B cell (primary cell): ENCODE results near the gene HS3ST5. TPM values are rescaled to one million over a fixed set of nuclear protein-coding genes. Genes with fewer than 3 reads are reported as not detected.

Experiments
- ATAC-seq: fragments of 200-7000 bp; cut with Tn5 transposase; one replicate; pipeline ENCODE4 v1.10.0; 2021; ENCODE audit warnings: low read depth, mild to moderate bottlenecking, moderate number of reproducible peaks, moderate library complexity
- CTCF ChIA-PET: fragments of 350-600 bp; sonication (Branson Sonifier 250); formaldehyde crosslinking; loops from one replicate; lab custom pipeline; 2021; ENCODE audit warnings: antibody characterized with exemption, inconsistent platforms; lab: Charles Lee
- POLR2A ChIA-PET: fragments of 350-600 bp; sonication (Branson Sonifier 250); formaldehyde crosslinking; loops from one replicate; lab custom pipeline; 2021; ENCODE audit warnings: antibody characterized with exemption; lab: Charles Lee
- DNase-seq: peaks from one replicate; pipeline ENCODE4 v3.0.0; 2013
- H2AFZ ChIP-seq: 2 replicates; pipeline ENCODE4 v1.6.1; 2012; ENCODE audit warnings: mild to moderate bottlenecking, low read depth, low read length; ENCODE audit not compliant: insufficient read depth, poor library complexity, severe bottlenecking
- H3K27ac ChIP-seq, 2 donors: 1 replicate in 1 of 2; 2 replicates in 1 of 2; pipeline ENCODE4 v1.5.1; 2012 to 2013; ENCODE audit warnings: low read length in 2 of 2, mild to moderate bottlenecking in 2 of 2, moderate library complexity in 1 of 2
- H3K27me3 ChIP-seq, 4 experiments: fragments of 200-600 bp in 1 of 4; sonication (generic) in 1 of 4; replicated peaks in 1 of 4; 1 replicate in 2 of 4; 2 replicates in 2 of 4; pipeline versions ENCODE4 v1.6.1 to v1.7.0; 2013 to 2016; ENCODE audit warnings: low read length in 3 of 4, mild to moderate bottlenecking in 2 of 4, mixed read lengths in 1 of 4, moderate library complexity in 1 of 4; ENCODE audit not compliant: insufficient read depth in 4 of 4, control insufficient read depth in 3 of 4; ENCODE audit errors: control extremely low read depth in 1 of 4
- H3K36me3 ChIP-seq, 2 experiments: replicated peaks in 1 of 2; 1 replicate in 1 of 2; 2 replicates in 1 of 2; pipeline versions ENCODE4 v1.6.1 to v1.7.1; 2013; ENCODE audit warnings: low read length in 1 of 2; ENCODE audit not compliant: insufficient read depth in 2 of 2, control insufficient read depth in 1 of 2; ENCODE audit errors: control extremely low read depth in 1 of 2, extremely low read depth in 1 of 2
- H3K4me1 ChIP-seq, 2 donors: fragments of 200-600 bp in 1 of 2; sonication (generic) in 1 of 2; 1 replicate in 1 of 2; 2 replicates in 1 of 2; pipeline versions ENCODE4 v1.5.1 to v1.6.1; 2013 to 2017; ENCODE audit warnings: low read length in 2 of 2; ENCODE audit not compliant: control insufficient read depth in 2 of 2, insufficient read depth in 2 of 2
- H3K4me2 ChIP-seq: replicated peaks from 2 replicates; pipeline ENCODE3; 2012; ENCODE audit warnings: mild to moderate bottlenecking, low read depth, low read length; ENCODE audit not compliant: poor library complexity, severe bottlenecking
- H3K4me3 ChIP-seq, 5 experiments: fragments of 200-600 bp in 1 of 5; sonication (generic) in 1 of 5; 1 replicate in 3 of 5; 2 replicates in 2 of 5; pipeline versions ENCODE4 v1.5.1 to v1.7.0; 2011 to 2016; ENCODE audit warnings: low read length in 4 of 5, mild to moderate bottlenecking in 4 of 5, low read depth in 2 of 5, control low read depth in 1 of 5, moderate library complexity in 1 of 5; ENCODE audit not compliant: insufficient read depth in 1 of 5; ENCODE audit errors: control extremely low read depth in 1 of 5, extremely low read depth in 1 of 5
- H3K79me2 ChIP-seq: fragments of 200-600 bp; sonication (generic); one replicate; pipeline ENCODE4 v1.6.0; 2016; ENCODE audit warnings: low read length; ENCODE audit not compliant: control insufficient read depth, insufficient read depth
- H3K9ac ChIP-seq: fragments of 200-600 bp; sonication (generic); 2 replicates; pipeline ENCODE4 v1.6.1; 2017; ENCODE audit warnings: mild to moderate bottlenecking, low read length, moderate library complexity
- H3K9me3 ChIP-seq, 3 donors: one replicate each; pipeline versions ENCODE4 v1.6.1 to v1.7.1; 2013; ENCODE audit warnings: low read length in 2 of 3; ENCODE audit not compliant: control insufficient read depth in 2 of 3, insufficient read depth in 1 of 3; ENCODE audit errors: control extremely low read depth in 1 of 3
- H4K20me1 ChIP-seq: 2 replicates; pipeline ENCODE4 v1.6.0; 2012; ENCODE audit warnings: mild to moderate bottlenecking, low read length; ENCODE audit not compliant: insufficient read depth, control insufficient read depth, poor library complexity, severe bottlenecking
- H3K27ac Mint-ChIP-seq: one replicate; pipeline ENCODE4 v1.8.0; 2021; ENCODE audit warnings: mixed read lengths
- H3K27me3 Mint-ChIP-seq: one replicate; pipeline ENCODE4 v1.8.0; 2021; ENCODE audit warnings: mixed read lengths
- H3K4me1 Mint-ChIP-seq: one replicate; pipeline ENCODE4 v1.8.0; 2021; ENCODE audit warnings: mixed read lengths
- H3K4me3 Mint-ChIP-seq: one replicate; pipeline ENCODE4 v1.8.0; 2021; ENCODE audit warnings: mixed read lengths
- H3K9me3 Mint-ChIP-seq: one replicate; pipeline ENCODE4 v1.8.0; 2022; ENCODE audit warnings: mixed read lengths; ENCODE audit not compliant: insufficient read depth
- EZH2 ChIP-seq: IDR thresholded peaks from 2 replicates; pipeline ENCODE4 v1.6.1; 2012; ENCODE audit warnings: borderline replicate concordance, low read depth, mild to moderate bottlenecking, moderate library complexity, low read length; ENCODE audit not compliant: insufficient read depth, poor library complexity, severe bottlenecking
- WGBS: methylation state at CpG from one replicate; pipeline ENCODE4 v1.1.5; 2013; ENCODE audit warnings: missing lambda C conversion rate; ENCODE audit not compliant: insufficient coverage; 5-methylcytosine and 5-hydroxymethylcytosine counted together
- intact Hi-C: fragments of 100-400 bp; cut with micrococcal nuclease; formaldehyde crosslinking; loops from one replicate; pipeline ENCODE4 v1.10.0; 2022
- polyA plus RNA-seq: library from polyadenylated mRNA; depleted of rRNA; stranded (reverse); fragments of >200 nt; gene quantifications from 2 replicates; pipeline ENCODE4 v1.2.3, GENCODE V29; 2012
- total RNA-seq, 2 donors: library from RNA; stranded (reverse); fragments of 120-200 nt in 1 of 2; gene quantifications; 1 replicate in 1 of 2; 2 replicates in 1 of 2; pipeline versions ENCODE4 v1.2.3 to v1.2.4, GENCODE V29; 2013 to 2022
- TF ChIP-seq, protein P1 (sequence below): fragments of 200-600 bp; IDR thresholded peaks from one replicate; pipeline ENCODE4 v1.8.0; 2022; ENCODE audit warnings: antibody characterized with exemption, mild to moderate bottlenecking

Gene HS3ST5
- total and polyA plus RNA-seq, 2 donors (not counting 1 experiment from before 2014, with no cell fraction given): not detected

DNA sequence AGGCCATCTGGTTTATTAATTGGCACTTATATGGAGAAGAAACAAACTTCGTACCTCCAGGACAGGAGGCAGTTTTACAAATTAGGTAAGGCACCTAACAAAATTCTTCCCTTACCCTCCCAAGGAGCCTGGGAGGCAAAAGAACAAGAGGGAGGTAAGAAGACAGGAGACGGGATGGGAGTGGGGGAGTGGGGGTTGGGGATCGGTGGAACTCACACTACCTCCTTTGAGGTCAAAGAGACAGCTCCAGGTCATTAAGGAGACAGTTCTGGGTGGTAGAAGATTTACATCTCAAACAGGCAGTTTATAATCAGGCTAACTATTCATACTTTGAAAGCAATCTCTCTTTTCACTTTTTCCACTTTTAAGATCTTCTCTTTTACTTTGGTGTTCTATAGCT is 259.6 kb downstream of the HS3ST5 start:
- ChIA-PET POLR2A (no interaction called here), CTCF (no interaction called here)
- Histone ChIP-seq H3K27me3 (peaks cover 0 to 4% (median 1%) of the 10 kb centered on the region in 4 experiments), H3K9me3 (no peaks in the 10 kb centered on the region), H3K9ac (no peak overlapping the region), H3K27ac (no peak overlapping the region), H3K4me1 (no peaks in the 10 kb centered on the region), H3K4me3 (no peak overlapping the region), H3K4me2 (no peak overlapping the region), H3K36me3 (no peaks in the 10 kb centered on the region), H3K79me2 (no peaks in the 10 kb centered on the region), H4K20me1 (no peaks in the 10 kb centered on the region), H2AFZ (no peak overlapping the region)
- Mint-ChIP-seq H3K27ac (no peak overlapping the region), H3K4me1 (no peaks in the 10 kb centered on the region), H3K27me3 (peaks cover 19% of the 10 kb centered on the region), H3K4me3 (no peak overlapping the region), H3K9me3 (no peaks in the 10 kb centered on the region)
- DNase-seq (no peak), ATAC-seq (no peak)
- WGBS: no CpG with 5 or more reads among the region's 3 CpGs
- TF ChIP-seq EZH2: no peak
- TF ChIP-seq, protein P1, sequence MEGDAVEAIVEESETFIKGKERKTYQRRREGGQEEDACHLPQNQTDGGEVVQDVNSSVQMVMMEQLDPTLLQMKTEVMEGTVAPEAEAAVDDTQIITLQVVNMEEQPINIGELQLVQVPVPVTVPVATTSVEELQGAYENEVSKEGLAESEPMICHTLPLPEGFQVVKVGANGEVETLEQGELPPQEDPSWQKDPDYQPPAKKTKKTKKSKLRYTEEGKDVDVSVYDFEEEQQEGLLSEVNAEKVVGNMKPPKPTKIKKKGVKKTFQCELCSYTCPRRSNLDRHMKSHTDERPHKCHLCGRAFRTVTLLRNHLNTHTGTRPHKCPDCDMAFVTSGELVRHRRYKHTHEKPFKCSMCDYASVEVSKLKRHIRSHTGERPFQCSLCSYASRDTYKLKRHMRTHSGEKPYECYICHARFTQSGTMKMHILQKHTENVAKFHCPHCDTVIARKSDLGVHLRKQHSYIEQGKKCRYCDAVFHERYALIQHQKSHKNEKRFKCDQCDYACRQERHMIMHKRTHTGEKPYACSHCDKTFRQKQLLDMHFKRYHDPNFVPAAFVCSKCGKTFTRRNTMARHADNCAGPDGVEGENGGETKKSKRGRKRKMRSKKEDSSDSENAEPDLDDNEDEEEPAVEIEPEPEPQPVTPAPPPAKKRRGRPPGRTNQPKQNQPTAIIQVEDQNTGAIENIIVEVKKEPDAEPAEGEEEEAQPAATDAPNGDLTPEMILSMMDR: no peak
- intact Hi-C loops: no loop called here

DNA sequence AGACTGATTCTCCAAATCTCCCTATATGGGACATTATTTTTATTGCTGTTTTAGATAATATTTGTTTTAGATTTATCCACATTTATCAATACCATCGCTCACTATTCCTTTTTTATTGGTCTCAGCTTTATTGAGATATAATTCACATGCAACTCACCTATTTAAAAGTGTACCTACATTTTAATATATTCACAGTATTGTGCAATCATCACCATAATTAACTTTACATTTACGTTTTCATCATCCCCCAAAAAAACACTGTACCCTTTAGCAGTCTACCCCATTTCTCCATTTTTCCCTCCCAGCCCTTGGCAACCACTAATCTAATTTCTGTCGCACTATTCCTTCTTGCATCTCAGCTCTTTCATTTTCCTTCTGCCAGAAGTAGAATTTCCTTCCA is 261.1 kb downstream of the HS3ST5 start:
- no peak for DNase-seq
- peaks cover 15% of the 10 kb centered on the region for H3K27me3 Mint-ChIP-seq
- H3K27me3 ChIP-seq: peaks cover 0 to 4% (median 0%) of the 10 kb centered on the region in 4 experiments
- no peak overlapping the region for H3K9ac ChIP-seq
- CTCF ChIA-PET: no interaction called here
- H3K27ac ChIP-seq: no peak overlapping the region
- H3K4me2 ChIP-seq: no peak overlapping the region
- no peak for ATAC-seq
- no peaks in the 10 kb centered on the region for H3K4me1 Mint-ChIP-seq
- H3K9me3 Mint-ChIP-seq: no peaks in the 10 kb centered on the region
- POLR2A ChIA-PET: no interaction called here
- no peaks in the 10 kb centered on the region for H3K36me3 ChIP-seq
- TF ChIP-seq EZH2: no peak
- TF ChIP-seq, protein P1: no peak
- H4K20me1 ChIP-seq: no peaks in the 10 kb centered on the region
- intact Hi-C loops: no loop called here
- no peaks in the 10 kb centered on the region for H3K9me3 ChIP-seq
- no peak overlapping the region for H2AFZ ChIP-seq
- H3K79me2 ChIP-seq: no peaks in the 10 kb centered on the region
- H3K27ac Mint-ChIP-seq: no peak overlapping the region
- WGBS: 97% methylated on average over 3 of the region's 3 CpGs
- no peaks in the 10 kb centered on the region for H3K4me1 ChIP-seq
- H3K4me3 Mint-ChIP-seq: no peak overlapping the region
- H3K4me3 ChIP-seq: no peak overlapping the region
